HG02623 (cell line): ENCODE data around the gene MOBP.
"Not testable (repeated sequence)": the region's sequence is repeated elsewhere in the genome, so short reads cannot be mapped to it uniquely, and the experiment has no call there.

ENCODE experiments used
- ATAC-seq: cut with Tn5 transposase; IDR thresholded peaks from one replicate; pipeline ENCODE4 v1.9.1; 2021; ENCODE audit warnings: moderate library complexity; ENCODE audit not compliant: unreplicated experiment

The MOBP gene

GRCh38 chr3:39467394-39468107 lies at the start of gene MOBP:
MOBP (plus strand) TSS chr3:39467680; CDS start chr3:39502070, 34,390 bp downstream.
- ATAC-seq, result no peak

- not testable (repeated sequence) for ATAC-seq
Observed at GRCh38 chr3:39418556-39419225, 48.8 kb upstream of the MOBP start.

- ATAC-seq, result no peak
Observed at GRCh38 chr3:39419742-39420315, 47.7 kb upstream of the MOBP start.

- ATAC-seq, result no peak
Observed at GRCh38 chr3:39420543-39420942, 46.9 kb upstream of the MOBP start.

GRCh38 chr3:39423436-39423970 lies 44.0 kb upstream of the MOBP start:
- ATAC-seq, result no peak

- ATAC-seq, result no peak
Observed at GRCh38 chr3:39426312-39426711, 41.2 kb upstream of the MOBP start.

- no peak for ATAC-seq
Observed at GRCh38 chr3:39427506-39427905, 40.0 kb upstream of the MOBP start.

GRCh38 chr3:39428745-39429201 lies 38.7 kb upstream of the MOBP start:
- ATAC-seq, result no peak

GRCh38 chr3:39429466-39429865 lies 38.0 kb upstream of the MOBP start:
- ATAC-seq, result no peak

GRCh38 chr3:39432342-39432741 lies 35.1 kb upstream of the MOBP start:
- no peak for ATAC-seq

- no peak for ATAC-seq
Observed at GRCh38 chr3:39433642-39434041, 33.8 kb upstream of the MOBP start.

GRCh38 chr3:39434574-39434973 lies 32.9 kb upstream of the MOBP start:
- no peak for ATAC-seq

GRCh38 chr3:39435006-39435748 lies 32.3 kb upstream of the MOBP start:
- ATAC-seq, result no peak

GRCh38 chr3:39438880-39439279 lies 28.6 kb upstream of the MOBP start:
- no peak for ATAC-seq

GRCh38 chr3:39440316-39440715 lies 27.2 kb upstream of the MOBP start:
- ATAC-seq, result no peak

- no peak for ATAC-seq
Observed at GRCh38 chr3:39443530-39443929, 23.9 kb upstream of the MOBP start.

GRCh38 chr3:39445927-39446326 lies 21.6 kb upstream of the MOBP start:
- no peak for ATAC-seq

GRCh38 chr3:39446444-39446843 lies 21.0 kb upstream of the MOBP start:
- no peak for ATAC-seq

GRCh38 chr3:39447637-39448483 lies 19.6 kb upstream of the MOBP start:
- peak; percentile 73 for ATAC-seq

GRCh38 chr3:39448506-39449233 lies 18.8 kb upstream of the MOBP start:
- ATAC-seq, result no peak
